HG03108 (cell line): Measurements from ENCODE around the gene UCN3.
"Not testable (repeated sequence)": the region's sequence is repeated elsewhere in the genome, so short reads cannot be mapped to it uniquely, and the experiment has no call there.

ENCODE experiments used
- ATAC-seq: cut with Tn5 transposase; IDR thresholded peaks from one replicate; pipeline ENCODE4 v1.9.1; 2021; ENCODE audit warnings: moderate library complexity; ENCODE audit not compliant: unreplicated experiment

The UCN3 gene

DNA sequence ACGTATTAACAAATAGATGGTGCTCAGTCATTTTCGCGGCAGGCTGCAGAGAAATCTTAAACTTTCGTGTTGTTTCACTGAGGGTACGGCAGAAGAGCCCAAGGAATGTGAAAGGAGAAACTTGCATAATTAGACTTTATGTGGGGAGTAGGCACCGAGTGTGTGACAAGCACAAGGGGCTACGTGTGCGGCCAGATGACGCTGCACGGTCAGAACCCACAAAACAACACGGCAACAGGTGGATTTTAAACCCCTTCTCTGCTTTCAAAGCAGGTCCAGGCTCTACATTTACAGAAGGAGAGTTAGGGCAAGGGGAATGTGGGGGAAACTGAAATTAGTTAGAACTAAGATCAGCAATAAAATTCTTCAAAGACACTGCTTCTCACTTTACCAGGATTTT is 392 bp upstream of the UCN3 start:
- ATAC-seq = no peak

DNA sequence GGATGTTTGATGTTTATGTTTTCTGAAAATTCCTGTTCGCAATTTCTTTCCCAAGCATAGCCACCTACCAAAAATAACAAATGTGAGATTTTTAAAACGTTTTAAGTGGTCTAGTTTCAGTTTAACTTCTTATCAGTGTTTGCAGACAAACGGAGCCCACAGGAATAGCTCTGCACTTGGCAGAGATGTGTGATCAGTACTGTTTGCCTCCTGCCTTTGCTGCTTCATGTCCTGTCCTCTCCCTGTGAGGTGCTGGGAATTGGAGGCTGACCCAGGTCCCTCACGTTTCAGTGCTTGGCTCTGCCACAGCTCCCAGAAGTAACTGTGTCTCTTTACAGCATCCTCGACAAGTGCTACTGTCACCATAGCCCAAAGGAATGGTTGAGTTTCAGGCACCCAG is 1.2 kb downstream of the UCN3 start:
- no peak for ATAC-seq

DNA sequence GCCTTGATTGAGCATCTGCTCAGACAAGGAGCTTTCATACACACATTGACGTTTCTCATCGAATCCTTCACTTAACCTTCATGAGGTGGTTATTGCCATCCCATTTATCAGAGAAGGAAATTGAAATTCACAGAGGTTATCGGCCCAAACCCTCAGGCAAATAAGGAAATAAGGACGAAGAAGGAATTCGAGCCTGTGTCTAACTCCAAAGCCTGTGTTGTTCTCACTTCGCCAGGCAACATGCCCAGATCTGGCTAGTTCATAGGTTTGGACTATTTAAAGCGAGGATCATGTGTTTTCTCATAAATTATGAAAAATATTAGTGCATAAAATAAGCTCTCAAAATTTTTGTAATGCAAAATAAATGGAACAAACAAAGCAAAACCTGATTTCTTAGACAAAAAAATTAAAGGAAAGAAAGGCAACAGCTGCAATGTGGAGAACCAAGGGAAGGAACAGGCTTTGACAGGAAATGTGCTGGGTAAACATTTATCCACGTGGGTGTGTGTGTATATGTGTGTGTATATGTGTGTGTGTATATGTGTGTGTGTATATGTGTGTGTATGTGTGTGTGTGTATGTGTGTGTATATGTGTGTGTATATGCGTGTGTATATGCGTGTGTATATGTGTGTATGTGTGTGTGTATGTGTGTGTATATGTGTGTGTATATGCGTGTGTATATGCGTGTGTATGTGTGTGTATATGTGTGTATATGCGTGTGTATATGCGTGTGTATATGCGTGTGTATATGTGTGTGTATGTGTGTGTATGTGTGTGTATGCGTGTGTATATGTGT is 4.8 kb downstream of the UCN3 start:
- ATAC-seq = no peak

DNA sequence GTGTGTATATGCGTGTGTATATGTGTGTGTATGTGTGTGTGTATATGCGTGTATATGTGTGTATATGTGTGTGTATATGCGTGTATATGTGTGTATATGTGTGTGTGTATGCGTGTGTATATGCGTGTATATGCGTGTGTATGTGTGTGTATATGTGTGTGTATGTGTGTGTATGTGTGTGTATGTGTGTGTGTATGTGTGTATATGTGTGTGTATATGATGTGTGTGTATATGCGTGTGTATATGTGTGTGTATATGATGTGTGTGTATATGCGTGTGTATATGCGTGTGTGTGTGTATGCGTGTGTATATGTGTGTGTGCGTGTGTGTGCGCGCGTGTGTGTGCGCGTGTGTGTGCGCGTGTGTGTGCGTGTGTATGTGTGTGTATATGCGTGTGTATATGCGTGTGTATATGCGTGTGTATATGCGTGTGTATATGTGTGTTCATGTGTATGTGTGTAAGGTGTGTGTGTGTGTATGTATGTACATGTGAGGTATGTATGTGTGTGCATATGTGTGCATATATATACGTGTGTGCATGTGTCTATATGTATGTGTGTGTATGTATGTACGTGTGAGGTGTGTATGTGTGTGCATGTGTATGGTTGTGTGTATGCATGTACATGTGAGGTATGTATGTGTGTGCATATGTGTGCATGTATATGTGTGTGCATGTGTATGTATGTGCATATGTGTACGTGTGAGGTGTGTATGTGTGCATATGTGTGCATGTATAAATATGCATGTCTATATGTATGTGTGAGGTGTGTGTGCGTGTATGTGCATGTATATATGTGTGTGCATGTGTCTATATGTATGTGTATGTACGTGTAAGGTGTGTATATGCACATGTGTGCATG is 6.0 kb downstream of the UCN3 start:
- ATAC-seq = no peak

DNA sequence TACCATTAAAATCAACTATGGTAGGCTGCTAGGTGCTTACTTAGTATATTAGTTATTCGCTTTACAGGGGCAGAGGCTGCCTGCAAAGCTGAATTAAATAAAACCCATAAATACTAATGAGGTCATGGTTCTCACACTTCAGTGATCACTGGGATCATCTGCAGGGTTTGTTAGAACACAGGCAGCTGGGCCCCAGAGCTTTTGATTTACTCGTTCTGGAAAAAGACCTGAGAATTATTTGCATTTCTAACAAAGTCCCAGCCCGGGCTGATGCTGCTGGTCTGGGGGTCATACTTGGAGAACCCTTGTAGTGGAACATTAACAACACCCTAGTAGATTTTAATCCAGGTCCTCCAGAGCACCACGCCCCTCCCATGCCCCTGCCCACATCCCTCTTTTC is 8.5 kb downstream of the UCN3 start:
- no peak for ATAC-seq

DNA sequence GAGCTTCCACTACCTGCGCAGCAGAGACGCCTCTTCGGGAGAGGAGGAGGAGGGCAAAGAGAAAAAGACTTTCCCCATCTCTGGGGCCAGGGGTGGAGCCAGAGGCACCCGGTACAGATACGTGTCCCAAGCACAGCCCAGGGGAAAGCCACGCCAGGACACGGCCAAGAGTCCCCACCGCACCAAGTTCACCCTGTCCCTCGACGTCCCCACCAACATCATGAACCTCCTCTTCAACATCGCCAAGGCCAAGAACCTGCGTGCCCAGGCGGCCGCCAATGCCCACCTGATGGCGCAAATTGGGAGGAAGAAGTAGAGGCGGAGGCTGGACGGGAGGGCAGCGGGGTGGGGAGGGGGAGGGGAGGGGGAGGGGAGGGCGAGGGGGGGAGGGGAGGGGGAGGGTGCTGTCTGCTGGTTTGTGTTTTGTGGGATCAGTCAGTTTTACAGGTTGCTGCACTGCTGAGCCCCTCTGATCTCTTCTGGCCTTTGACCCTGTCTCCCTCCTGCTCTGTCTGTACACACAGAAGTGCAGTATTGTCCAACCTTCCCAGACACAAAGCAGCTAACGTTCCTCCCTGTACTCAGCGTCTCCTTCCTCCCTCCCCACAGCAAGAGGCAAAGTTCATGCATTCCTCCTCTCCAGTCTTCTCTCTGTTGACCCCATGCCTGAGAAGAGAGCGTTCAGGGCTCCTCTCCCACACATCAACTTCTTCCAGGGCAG is 9.3 kb downstream of the UCN3 start:
- ATAC-seq = no peak

DNA sequence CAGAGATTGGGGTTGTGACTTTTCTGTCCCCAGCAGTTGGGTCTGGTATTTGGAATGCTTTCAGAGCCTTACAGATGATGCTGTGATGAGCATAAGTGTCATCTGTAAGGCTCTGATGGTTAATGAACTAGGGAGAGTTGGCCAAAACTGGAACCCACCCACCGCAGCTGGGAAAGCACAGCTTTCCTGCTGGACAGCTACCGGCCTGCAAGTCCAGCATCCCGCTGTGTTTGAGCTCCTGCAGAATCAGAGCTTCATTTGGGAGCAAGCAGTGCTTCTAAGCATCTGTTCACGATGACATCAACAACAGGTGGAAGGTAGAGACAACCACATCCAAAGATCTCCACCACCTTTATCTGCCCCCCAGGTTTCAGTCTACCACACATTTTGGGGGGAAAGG is 11.7 kb downstream of the UCN3 start:
- no peak for ATAC-seq

DNA sequence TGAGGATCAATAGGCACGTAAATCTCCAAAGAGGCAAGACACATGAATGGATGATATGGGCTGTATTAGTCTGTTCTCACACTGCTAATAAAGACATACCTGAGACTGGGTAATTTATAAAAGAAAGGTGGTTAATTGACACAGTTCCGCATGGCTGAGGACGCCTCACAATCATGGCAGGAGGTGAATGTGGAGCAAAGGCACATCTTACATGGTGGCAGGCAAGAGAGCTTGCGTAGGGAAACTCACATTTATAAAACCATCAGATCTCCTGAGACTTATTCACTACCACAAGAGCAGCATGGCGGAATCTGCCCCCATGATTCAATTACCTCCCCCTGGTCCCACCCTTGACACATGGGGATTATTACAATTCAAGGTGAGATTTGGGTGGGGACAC is 14.4 kb downstream of the UCN3 start:
- ATAC-seq = not testable (repeated sequence)

DNA sequence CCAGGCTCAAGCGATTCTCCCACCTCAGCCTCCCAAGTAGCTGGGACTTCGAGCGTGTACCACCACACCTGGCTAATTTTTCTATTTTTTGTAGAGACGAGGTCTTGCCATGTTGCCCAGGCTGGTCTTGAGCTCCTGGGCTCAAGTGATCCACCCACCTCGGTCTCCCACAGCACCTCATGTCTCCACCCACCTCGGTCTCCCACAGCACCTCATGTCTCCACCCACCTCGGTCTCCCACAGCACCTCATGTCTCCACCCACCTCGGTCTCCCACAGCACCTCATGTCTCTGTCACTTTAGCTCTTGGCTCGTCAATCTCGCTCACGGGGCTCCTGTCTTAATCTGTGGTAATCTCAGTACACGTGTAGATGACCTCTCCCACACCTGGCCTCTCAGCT is 15.6 kb downstream of the UCN3 start:
- not testable (repeated sequence) for ATAC-seq

DNA sequence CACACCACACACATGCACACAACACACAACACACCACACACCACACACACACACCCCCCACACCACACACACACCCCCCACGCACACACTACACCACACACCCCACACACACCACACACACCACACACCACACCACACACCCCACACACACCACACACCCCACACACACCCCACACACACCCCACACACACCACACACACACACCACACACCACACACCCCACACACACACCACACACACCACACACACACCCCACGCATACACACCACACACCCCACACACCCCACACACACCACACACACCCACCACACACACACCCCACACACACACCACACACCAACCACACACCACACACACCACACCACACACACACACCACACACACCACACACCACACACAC is 16.4 kb downstream of the UCN3 start:
- no peak for ATAC-seq

DNA sequence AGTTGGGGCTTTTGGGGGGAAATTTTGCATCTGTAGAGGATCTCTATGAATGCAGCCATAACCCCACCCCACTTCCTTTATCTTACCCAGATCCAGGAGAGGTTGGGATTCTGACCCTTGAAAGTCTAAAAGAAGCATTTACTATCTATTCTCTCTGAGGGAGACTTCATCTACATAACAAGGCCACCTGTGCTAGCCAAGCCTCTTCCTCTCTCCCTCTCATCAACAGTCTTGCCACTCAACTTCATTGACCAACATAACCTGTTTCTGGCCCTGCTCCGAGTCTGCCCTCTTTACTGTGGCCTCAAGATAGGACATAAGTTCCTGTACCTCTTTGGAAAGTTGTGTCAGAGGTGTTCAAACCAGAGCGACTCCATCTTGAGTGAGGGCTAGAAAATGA is 20.5 kb downstream of the UCN3 start:
- no peak for ATAC-seq

DNA sequence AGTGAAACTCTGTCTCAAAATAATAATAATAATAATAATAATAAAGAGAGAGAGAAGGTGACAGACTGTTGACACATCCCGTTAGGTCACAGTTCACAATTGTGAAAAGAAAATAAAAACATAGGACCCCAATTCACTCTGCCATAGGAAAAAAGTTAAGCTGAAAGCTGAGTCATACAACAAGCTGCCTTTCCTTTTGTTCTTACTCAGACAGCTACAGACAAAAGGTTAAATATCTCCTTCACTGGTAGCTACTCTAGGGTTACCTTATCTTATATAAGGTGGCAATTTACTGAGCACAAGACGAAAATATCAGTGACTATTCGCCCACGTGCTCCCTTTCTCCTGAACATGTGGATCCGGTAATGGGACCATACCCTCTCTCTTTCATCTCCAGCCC is 22.4 kb downstream of the UCN3 start:
- ATAC-seq = no peak

DNA sequence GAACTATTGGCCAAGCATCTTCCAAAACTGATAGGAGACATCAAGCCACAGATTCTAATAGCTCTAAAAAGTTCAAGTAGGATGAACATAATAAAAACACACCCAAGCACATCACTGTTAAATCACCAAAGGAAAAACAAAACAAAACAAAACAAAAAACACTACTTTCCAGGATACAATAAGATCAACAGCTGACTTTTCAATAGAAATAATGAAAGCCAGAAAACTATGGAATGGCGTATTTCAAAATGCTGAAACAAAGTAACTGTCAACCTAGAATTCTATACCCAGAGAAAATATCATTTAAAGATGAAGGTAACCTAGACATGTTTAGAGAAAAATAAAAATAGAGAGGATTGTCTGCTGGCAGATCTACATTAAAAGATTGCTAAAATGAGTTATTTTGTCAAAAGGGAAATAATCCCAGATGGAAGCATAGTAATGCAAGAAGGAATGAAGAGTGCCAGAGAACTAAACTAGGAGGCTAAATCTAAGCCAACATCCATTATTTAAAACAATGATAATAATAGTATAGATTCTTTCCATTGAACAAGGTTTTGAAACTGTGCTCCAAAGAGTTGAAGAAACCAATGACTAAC is 25.9 kb downstream of the UCN3 start:
- ATAC-seq = no peak

DNA sequence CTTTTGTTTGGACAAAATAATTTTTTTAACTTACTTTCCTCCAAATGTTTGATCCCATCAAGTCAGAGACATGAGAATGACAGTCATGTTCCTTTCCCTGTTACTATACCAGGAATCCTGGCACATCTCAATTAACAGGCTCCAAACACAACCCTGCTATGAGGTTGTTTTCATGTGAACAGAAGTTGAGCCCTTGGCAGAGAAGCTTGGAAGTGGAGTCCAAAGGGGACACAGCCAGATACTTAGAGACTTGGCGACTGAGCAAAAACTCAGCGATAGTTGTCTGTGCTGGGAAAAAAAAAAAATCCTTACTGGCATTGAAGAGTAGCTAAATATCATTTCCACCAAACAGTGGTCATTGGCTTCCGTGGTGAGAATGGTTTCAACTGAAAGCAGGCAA is 27.0 kb downstream of the UCN3 start:
- no peak for ATAC-seq

DNA sequence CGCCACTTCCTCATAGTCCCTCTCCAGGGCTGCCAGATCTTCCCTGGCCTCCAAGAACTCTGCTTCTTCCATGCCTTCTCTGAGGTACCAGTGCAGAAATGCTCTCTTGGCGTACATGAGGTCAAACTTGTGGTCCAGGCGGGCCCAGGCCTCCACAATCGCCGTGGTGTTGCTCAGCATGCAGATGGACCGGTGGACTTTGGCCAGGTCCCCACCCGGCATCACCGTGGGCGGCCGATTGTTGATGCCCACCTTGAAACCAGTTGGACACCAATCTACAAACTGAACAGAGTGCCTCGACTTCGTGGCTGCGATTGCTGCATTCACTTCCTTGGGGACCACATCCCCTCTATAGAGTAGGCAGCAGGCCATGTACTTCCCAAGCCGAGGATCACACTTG is 28.8 kb downstream of the UCN3 start:
- no peak for ATAC-seq

DNA sequence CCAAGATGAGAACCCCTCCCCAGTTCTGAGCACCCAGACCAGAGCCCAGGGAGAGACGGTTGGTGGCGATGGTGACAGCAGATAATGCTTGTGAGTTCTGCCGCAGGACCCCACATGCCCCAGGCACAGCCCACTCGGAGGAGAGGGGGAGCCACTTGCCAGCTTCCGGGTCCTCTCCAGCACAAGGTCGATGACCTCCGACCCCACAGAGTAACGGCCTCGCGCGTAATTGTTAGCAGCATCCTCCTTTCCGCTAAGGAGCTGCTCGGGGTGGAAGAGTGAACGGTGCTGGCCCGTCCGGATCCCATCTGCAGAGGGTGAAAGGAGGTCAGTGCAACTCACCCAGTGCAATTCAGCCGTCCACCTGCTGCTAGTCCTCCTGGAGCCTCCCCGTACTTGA is 30.4 kb downstream of the UCN3 start:
- ATAC-seq = no peak

DNA sequence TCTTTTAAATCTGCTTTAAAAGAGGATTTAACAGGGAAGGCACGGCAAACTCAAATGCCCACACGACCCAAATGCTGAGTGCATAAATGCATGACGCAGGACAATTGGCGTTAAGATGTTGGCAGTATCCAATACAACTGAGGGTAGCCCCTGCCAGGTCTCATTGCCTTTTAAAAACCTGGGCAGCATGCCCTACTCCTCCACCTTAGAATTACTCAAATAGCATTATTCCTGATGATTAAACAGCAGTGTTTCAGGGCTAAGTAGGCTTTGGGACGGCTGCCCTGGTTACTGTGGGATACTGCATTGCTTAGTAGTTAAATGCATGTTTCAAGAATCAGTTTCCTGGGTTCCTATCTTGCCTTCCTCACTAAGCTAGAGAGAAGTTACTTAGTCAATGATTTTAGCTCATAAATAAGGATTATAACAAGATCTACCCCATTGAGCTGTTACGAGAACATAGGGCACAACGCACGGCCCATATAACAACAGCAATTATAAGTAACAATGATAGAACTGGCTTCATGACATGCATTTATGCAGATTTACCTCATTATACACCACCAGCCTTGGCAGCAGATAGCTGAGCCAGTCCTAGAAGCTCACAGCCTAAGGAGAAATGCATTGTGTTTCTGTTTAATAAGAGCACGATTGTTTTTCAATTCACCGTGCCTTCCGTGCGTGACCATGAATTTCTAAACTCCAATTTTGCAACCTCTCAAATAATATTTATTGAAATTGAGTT is 32.0 kb downstream of the UCN3 start:
- no peak for ATAC-seq

DNA sequence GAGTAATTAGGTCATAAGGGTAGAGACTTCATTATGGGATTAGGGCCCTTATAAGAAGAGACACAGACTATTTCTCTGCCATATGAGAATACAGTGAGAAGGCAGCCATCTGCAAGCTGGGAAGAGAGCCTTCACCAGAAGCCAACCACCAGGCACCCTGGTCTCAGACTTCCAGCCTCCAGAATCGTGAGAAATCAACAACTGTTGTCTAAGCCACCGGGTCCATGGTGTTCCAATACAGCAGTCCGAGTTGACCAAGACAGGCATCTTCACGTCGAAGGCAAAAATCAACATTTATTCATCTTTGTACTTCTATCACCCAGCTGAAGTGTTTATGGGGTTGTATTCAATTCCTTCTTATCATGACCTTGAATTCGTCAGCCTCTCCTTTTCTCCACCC is 34.6 kb downstream of the UCN3 start:
- no peak for ATAC-seq

DNA sequence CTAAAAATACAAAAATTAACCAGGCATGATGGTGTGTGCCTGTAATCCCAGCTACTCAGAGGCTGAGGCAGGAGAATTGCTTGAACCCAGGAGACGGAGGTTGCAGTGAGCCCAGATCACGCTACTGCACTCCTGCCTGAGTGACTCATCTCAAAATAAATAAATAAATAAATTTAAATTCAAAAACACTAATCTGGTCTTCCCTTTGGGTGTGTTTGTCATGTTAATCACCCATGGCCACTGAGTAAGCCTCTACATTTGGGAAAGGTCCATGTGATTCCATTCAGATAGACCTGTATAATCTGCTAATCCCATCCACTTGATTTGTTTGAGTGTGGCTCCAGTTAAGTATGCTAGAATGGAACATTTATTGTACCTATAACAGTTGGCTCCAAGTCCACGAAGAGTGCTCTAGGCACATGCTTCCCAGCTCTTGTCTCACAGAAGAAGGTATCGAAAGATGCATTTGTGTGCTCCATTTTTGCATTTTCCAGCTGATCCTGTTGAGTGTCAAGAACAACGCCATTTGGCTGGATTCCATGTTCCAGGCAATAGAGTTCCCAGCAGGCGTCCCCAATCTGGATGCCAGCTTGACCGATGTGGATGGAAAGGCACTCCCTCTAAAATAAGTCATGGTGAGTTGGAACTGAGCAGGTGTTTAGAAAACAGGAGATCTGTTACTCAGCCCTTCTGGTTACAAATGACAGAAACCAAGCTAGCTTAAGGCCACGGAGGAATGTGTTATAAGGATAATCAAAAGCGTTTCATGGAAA is 35.9 kb downstream of the UCN3 start:
- ATAC-seq = no peak

DNA sequence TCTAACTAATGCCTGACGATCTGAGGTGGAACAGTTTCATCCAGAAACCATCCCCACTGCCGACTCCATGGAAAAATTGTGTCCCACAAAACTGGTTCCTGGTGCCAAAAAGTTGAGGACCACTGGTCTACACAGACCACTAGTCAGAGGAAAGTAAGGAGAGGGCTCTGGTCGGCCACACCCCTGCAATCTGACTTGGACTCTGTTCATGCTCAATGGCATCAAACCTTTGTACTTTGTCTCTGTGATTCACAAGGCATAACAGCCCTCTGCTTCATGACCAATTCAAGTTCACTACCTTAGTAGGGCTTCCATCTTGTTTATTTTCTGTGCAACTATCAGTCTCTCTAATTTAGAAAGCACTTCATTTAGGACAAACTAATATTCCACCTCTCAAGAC is 38.0 kb downstream of the UCN3 start:
- no peak for ATAC-seq
